Esophagus muscularis mucosa (tissue), 4 donors: Measurements from ENCODE around the gene EFTUD2. TPM values are rescaled to one million over a fixed set of nuclear protein-coding genes. Genes with fewer than 3 reads are reported as not detected.

ENCODE experiments used
- DNase-seq: peaks from one replicate; pipeline ENCODE4 v3.0.0-alpha.2; 2017; ENCODE audit errors: extremely low spot score
- H3K27ac ChIP-seq, 4 donors: fragments of 200-600 bp; sonication (generic); replicated peaks in 1 of 4; 1 replicate in 3 of 4; 2 replicates in 1 of 4; pipeline ENCODE4 v1.5.1; 2016 to 2019; ENCODE audit warnings: mild to moderate bottlenecking in 1 of 4
- H3K27me3 ChIP-seq, 4 donors: fragments of 200-600 bp; sonication (generic); one replicate each; pipeline versions ENCODE4 v1.5.1 to v1.6.0; 2016 to 2019
- H3K36me3 ChIP-seq, 4 donors: fragments of 200-600 bp; sonication (generic); one replicate each; pipeline ENCODE4 v1.5.1; 2016 to 2019
- H3K4me1 ChIP-seq, 4 donors: fragments of 200-600 bp; sonication (generic); one replicate each; pipeline ENCODE4 v1.5.1; 2016 to 2019
- H3K4me3 ChIP-seq, 4 donors: fragments of 200-600 bp; sonication (generic); 1 replicate in 2 of 4; 2 replicates in 2 of 4; pipeline ENCODE4 v1.5.1; 2016 to 2019; ENCODE audit warnings: mild to moderate bottlenecking in 4 of 4, moderate library complexity in 1 of 4
- H3K9me3 ChIP-seq, 4 donors: fragments of 200-600 bp; sonication (generic); 1 replicate in 3 of 4; 2 replicates in 1 of 4; pipeline ENCODE4 v1.5.1; 2016 to 2019
- EP300 ChIP-seq: sonication (generic); formaldehyde crosslinking; IDR thresholded peaks from one replicate; pipeline ENCODE4 v1.6.1; 2017; ENCODE audit warnings: antibody characterized with exemption
- POLR2A ChIP-seq: fragments of 450-650 bp; IDR thresholded peaks from one replicate; pipeline ENCODE4 v1.6.1; 2017; ENCODE audit warnings: antibody characterized with exemption, moderate library complexity, mild to moderate bottlenecking, low read depth
- POLR2AphosphoS5 ChIP-seq, 2 donors: sonication (generic); formaldehyde crosslinking; IDR thresholded peaks; one replicate each; pipeline ENCODE4 v1.6.1; 2017; ENCODE audit warnings: antibody characterized with exemption in 2 of 2
- WGBS: methylation state at CpG from one replicate; pipeline ENCODE4 v1.1.5; 2018; 5-methylcytosine and 5-hydroxymethylcytosine counted together
- intact Hi-C: fragments of 100-400 bp; cut with DNase I; formaldehyde crosslinking; loops from one replicate; pipeline ENCODE4 v1.15.1; 2023
- total RNA-seq, 4 donors: library from RNA; depleted of rRNA; stranded (reverse); fragments of >200 nt; gene quantifications; one replicate each; pipeline versions ENCODE4 v1.1.0 to v1.2.1, GENCODE V29; 2016
- TF ChIP-seq, protein P1 (sequence below), 3 experiments: fragments of 200-600 bp in 2 of 3; fragments of 450-650 bp in 1 of 3; sonication (generic) in 2 of 3; IDR thresholded peaks; one replicate each; pipeline ENCODE4 v1.5.1; 2017 to 2019; ENCODE audit warnings: antibody characterized with exemption in 3 of 3, mild to moderate bottlenecking in 2 of 3, moderate library complexity in 1 of 3

Gene EFTUD2
- total RNA-seq, 4 donors from 2014 or later, result 46.0 to 49.7 (median 48.3) TPM

DNA sequence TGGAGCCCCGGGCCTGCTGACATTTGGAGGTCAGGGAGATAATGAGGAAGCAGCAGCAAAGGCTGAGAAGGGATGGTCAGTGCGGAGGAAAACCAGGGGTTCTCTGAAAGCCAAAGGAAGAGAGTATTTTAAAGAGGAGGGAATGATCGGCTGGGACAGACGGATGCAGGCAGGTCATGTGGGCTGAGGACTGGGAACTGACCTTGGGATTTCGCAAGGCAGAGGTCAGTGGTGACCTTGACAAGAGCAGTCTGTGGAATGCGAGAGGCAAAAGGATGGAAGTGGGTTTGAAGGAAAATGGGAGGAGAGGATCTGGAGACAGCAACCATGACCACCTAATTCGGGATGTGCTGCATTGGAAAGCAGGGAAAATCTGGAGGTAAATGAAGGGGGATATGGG is 10.2 kb downstream of the EFTUD2 start:
- no peak for TF ChIP-seq POLR2AphosphoS5 (IDR thresholded peaks at IDR 0.05)
- TF ChIP-seq POLR2A, result no peak
- TF ChIP-seq, protein P1, sequence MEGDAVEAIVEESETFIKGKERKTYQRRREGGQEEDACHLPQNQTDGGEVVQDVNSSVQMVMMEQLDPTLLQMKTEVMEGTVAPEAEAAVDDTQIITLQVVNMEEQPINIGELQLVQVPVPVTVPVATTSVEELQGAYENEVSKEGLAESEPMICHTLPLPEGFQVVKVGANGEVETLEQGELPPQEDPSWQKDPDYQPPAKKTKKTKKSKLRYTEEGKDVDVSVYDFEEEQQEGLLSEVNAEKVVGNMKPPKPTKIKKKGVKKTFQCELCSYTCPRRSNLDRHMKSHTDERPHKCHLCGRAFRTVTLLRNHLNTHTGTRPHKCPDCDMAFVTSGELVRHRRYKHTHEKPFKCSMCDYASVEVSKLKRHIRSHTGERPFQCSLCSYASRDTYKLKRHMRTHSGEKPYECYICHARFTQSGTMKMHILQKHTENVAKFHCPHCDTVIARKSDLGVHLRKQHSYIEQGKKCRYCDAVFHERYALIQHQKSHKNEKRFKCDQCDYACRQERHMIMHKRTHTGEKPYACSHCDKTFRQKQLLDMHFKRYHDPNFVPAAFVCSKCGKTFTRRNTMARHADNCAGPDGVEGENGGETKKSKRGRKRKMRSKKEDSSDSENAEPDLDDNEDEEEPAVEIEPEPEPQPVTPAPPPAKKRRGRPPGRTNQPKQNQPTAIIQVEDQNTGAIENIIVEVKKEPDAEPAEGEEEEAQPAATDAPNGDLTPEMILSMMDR (IDR thresholded peaks at IDR 0.05), result no peak
- TF ChIP-seq EP300, result no peak
- no peak for DNase-seq
- intact Hi-C loops, result no loop called here
- Histone ChIP-seq H3K27me3 (no peaks in the 10 kb centered on the region), H3K4me3 (no peak overlapping the region), H3K4me1 (no peaks in the 10 kb centered on the region), H3K36me3 (peaks cover 35 to 75% (median 60%) of the 10 kb centered on the region in 4 donors), H3K27ac (no peak overlapping the region), H3K9me3 (no peaks in the 10 kb centered on the region)
- 82% methylated on average over 7 of the region's 7 CpGs for WGBS

DNA sequence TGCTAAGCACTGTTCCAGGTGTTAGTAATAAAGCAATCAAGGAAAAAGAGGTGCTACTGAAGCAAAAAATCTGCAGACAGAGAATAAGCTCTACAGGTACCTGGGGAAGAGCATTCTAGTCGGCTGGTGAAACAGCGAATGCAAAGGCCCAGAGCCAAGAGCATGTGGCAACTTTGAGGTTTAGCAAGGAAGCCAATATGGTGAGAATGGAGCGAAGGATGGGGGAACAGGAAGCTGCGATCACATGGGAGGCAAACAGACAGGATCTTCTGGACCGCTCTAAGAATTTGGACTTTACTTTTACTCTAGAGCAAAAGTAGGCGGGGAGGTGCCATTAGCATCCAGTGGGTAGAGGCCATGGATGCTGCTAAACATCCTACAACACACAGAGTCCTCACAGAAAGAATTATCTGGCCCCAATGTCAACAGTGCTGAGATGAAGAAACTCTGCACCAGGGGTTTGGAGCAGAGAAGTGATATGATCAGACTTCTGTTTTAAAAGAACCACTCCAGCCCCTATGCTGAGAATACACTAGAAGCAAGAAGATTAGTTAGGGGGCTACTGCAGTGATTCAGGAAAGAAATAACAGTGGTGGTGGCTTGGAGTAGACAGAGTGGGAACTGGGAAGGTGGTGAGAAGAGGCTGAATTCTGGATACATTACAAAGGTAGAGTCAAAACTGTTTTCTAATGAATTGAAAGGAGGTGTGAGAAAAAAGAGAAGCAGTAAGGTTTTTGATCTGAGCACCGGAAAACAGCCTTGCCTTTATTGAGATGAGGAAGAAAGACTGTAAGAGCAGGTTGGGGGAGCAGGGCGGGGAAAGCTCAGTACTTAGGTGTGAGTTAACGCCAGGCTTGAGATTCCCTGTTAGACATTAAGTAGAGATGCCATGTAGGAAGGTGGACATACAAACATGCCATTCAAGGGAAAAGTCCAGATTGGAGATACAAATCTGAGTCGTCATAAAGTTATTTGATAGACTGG is 11.0 kb downstream of the EFTUD2 start:
- Histone ChIP-seq H3K36me3 (peaks cover 35 to 75% (median 60%) of the 10 kb centered on the region in 4 donors), H3K4me1 (no peaks in the 10 kb centered on the region), H3K4me3 (no peak overlapping the region), H3K9me3 (no peaks in the 10 kb centered on the region), H3K27ac (no peak overlapping the region), H3K27me3 (no peaks in the 10 kb centered on the region)
- no peak for DNase-seq
- no peak for TF ChIP-seq POLR2AphosphoS5 (IDR thresholded peaks at IDR 0.05)
- TF ChIP-seq, protein P1 (IDR thresholded peaks at IDR 0.05), result no peak
- no peak for TF ChIP-seq EP300
- TF ChIP-seq POLR2A, result no peak
- WGBS, result 74% methylated on average over 10 of the region's 10 CpGs
- intact Hi-C loops, result no loop called here

DNA sequence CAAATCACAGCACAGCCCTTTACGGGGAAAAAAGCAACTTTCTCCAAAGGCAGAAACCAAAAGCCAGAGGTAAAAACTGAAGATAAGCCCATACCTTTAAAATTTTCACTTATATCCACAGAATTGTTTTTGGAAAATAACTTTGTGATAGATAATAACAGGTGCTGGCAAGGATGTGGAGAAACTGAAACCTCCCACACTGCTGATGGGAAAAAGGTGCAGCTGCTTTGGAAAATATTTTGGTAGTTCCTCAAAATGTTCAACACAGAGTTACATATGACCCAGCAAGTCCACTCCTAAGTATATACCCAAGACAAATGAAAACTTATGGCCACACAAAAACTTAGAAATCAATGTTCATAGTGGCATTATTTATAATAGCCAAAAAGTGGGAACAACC is 12.2 kb downstream of the EFTUD2 start:
- Histone ChIP-seq H3K36me3 (peaks cover 40 to 75% (median 62%) of the 10 kb centered on the region in 4 donors), H3K27ac (no peak overlapping the region), H3K4me3 (no peak overlapping the region), H3K27me3 (no peaks in the 10 kb centered on the region), H3K4me1 (no peaks in the 10 kb centered on the region), H3K9me3 (no peaks in the 10 kb centered on the region)
- 73% methylated on average over 1 of the region's 1 CpG for WGBS
- no peak for DNase-seq
- TF ChIP-seq POLR2AphosphoS5 (IDR thresholded peaks at IDR 0.05) (no peak), EP300 (no peak), POLR2A (no peak)
- TF ChIP-seq, protein P1 (IDR thresholded peaks at IDR 0.05), result no peak
- intact Hi-C loops, result no loop called here

DNA sequence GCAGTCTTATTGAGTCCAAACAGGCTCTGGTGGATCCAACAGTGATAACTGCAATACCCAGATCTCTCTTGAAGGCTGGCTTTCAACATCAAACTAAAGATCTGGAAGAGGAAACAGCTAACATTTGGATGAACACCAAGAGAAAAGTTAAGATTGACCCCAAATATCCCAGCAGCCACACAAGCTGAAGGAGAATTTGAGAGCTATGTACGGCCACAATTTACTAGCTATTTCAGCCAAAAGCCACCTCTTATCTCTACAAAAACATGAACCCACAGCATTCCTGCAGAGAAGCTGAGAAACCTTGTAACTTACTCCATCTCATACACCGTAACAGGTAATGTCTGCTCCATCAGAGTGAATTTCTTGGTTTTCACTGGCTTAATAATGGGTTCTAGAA is 14.3 kb downstream of the EFTUD2 start:
- Histone ChIP-seq H3K27me3 (no peaks in the 10 kb centered on the region), H3K4me3 (no peak overlapping the region), H3K36me3 (peaks cover 51 to 84% (median 69%) of the 10 kb centered on the region in 4 donors), H3K27ac (no peak overlapping the region), H3K9me3 (no peaks in the 10 kb centered on the region), H3K4me1 (no peaks in the 10 kb centered on the region)
- TF ChIP-seq POLR2A, result no peak
- TF ChIP-seq POLR2AphosphoS5 (IDR thresholded peaks at IDR 0.05), result no peak
- TF ChIP-seq, protein P1 (IDR thresholded peaks at IDR 0.05), result no peak
- no peak for TF ChIP-seq EP300
- WGBS, result 90% methylated on average over 2 of the region's 2 CpGs
- no peak for DNase-seq
- intact Hi-C loops, result no loop called here
